Thyroid gland (tissue), 4 donors: ENCODE data around the gene TMPRSS13.

ENCODE experiments used
- POLR2A ChIP-seq, 2 donors: fragments of 450-650 bp; IDR thresholded peaks; one replicate each; pipeline ENCODE4 v1.6.1; 2017; ENCODE audit warnings: antibody characterized with exemption in 2 of 2, mild to moderate bottlenecking in 2 of 2, moderate library complexity in 1 of 2
- TF ChIP-seq, protein P1 (sequence below), 6 experiments: fragments of 200-600 bp in 3 of 6; fragments of 450-650 bp in 3 of 6; sonication (generic) in 3 of 6; IDR thresholded peaks; one replicate each; pipeline ENCODE4 v1.5.1; 2016 to 2019; ENCODE audit warnings: antibody characterized with exemption in 6 of 6, mild to moderate bottlenecking in 2 of 6, inconsistent platforms in 1 of 6, moderate library complexity in 1 of 6

DNA sequence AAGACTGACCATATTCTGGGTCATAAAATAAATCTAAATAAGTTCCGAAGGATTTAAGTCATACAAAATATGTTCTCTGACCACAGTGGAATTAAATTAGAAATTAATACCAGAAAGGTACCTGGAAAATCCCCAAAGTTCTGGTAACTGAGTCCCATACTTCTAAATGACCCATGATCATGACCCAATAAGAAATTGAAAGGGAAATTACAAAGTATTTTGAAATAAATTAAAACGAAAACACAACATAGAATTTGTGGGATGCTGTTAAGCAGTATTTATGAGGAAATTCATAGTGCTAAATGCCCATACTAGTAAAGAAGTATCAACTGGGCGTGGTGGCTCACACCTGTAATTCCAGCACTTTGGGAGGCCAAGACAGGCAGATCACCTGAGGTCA is 33.6 kb upstream of the TMPRSS13 start:
- TF ChIP-seq, protein P1, sequence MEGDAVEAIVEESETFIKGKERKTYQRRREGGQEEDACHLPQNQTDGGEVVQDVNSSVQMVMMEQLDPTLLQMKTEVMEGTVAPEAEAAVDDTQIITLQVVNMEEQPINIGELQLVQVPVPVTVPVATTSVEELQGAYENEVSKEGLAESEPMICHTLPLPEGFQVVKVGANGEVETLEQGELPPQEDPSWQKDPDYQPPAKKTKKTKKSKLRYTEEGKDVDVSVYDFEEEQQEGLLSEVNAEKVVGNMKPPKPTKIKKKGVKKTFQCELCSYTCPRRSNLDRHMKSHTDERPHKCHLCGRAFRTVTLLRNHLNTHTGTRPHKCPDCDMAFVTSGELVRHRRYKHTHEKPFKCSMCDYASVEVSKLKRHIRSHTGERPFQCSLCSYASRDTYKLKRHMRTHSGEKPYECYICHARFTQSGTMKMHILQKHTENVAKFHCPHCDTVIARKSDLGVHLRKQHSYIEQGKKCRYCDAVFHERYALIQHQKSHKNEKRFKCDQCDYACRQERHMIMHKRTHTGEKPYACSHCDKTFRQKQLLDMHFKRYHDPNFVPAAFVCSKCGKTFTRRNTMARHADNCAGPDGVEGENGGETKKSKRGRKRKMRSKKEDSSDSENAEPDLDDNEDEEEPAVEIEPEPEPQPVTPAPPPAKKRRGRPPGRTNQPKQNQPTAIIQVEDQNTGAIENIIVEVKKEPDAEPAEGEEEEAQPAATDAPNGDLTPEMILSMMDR (IDR thresholded peaks at IDR 0.05): no peak
- TF ChIP-seq POLR2A (IDR thresholded peaks at IDR 0.05): no peak
